Kidney (tissue), 14 donors: ENCODE measurements around the gene KRTAP7-1. TPM values are rescaled to one million over a fixed set of nuclear protein-coding genes. Genes with fewer than 3 reads are reported as not detected.

Experiments
- DNase-seq, 5 donors: peaks; one replicate each; pipeline ENCODE4 v3.0.0-alpha.2; 2013 to 2020
- FAIRE-seq: peaks from 2 replicates; lab custom pipeline; 2012; peaks lifted over from hg19 to GRCh38; lab: Jason Lieb, UNC
- H3K27ac ChIP-seq, 2 donors: one replicate each; pipeline ENCODE4 v1.7.0; 2013; ENCODE audit warnings: low read depth in 2 of 2, low read length in 2 of 2, inconsistent platforms in 1 of 2
- H3K27me3 ChIP-seq: one replicate; pipeline ENCODE4 v1.7.1; 2013; ENCODE audit warnings: low read length, inconsistent platforms; ENCODE audit not compliant: control insufficient read depth, insufficient read depth
- H3K36me3 ChIP-seq, 3 donors: one replicate each; pipeline versions ENCODE4 v1.7.0 to v1.7.1; 2013; ENCODE audit warnings: low read length in 3 of 3, control low read depth in 1 of 3, inconsistent platforms in 1 of 3; ENCODE audit not compliant: insufficient read depth in 3 of 3, control insufficient read depth in 2 of 3
- H3K4me1 ChIP-seq, 3 donors: one replicate each; pipeline versions ENCODE4 v1.7.0 to v1.7.1; 2013; ENCODE audit warnings: low read length in 3 of 3, inconsistent platforms in 1 of 3, low read depth in 1 of 3; ENCODE audit not compliant: control insufficient read depth in 2 of 3, insufficient read depth in 2 of 3
- H3K4me3 ChIP-seq, 3 donors: one replicate each; pipeline versions ENCODE4 v1.7.0 to v1.8.1; 2013; ENCODE audit warnings: low read length in 3 of 3, control low read depth in 1 of 3, inconsistent platforms in 1 of 3
- H3K9ac ChIP-seq, 3 donors: one replicate each; pipeline versions ENCODE4 v1.7.0 to v1.7.1; 2013; ENCODE audit warnings: low read length in 3 of 3, control low read depth in 1 of 3, inconsistent platforms in 1 of 3
- H3K9me3 ChIP-seq, 3 donors: one replicate each; pipeline versions ENCODE4 v1.7.0 to v1.7.1; 2013; ENCODE audit warnings: low read length in 3 of 3, control low read depth in 1 of 3, inconsistent platforms in 1 of 3; ENCODE audit not compliant: control insufficient read depth in 2 of 3, insufficient read depth in 1 of 3
- intact Hi-C: fragments of 100-400 bp; cut with DNase I; formaldehyde crosslinking; loops from one replicate; pipeline ENCODE4 v1.11.1; 2022
- polyA plus RNA-seq: library from polyadenylated mRNA; stranded (reverse); fragments of 350-450 nt; fragmentation: Illumina TruSeq; extraction: RNeasy Lipid Tissue Mini Kit (QIAGEN cat#74804); gene quantifications from one replicate; pipeline ENCODE4 v1.2.3, GENCODE V29; 2014; ENCODE audit warnings: low read depth, low replicate concordance; ENCODE audit not compliant: insufficient read depth
- total RNA-seq: library from RNA; stranded (reverse); fragmentation: NEBNext Ultra II Directional; extraction: Animal tissue kit (Norgen Biotek cat#: 25700); gene quantifications from one replicate; pipeline ENCODE4 v1.2.1, GENCODE V29; 2021
- TF ChIP-seq, protein P1 (sequence below): IDR thresholded peaks from 3 replicates; pipeline ENCODE4 v1.5.1; 2012; ENCODE audit warnings: mild to moderate bottlenecking, moderate library complexity, borderline replicate concordance; ENCODE audit not compliant: insufficient read depth; ENCODE audit errors: extremely low read depth
- donor health status: control.
- donor health status: control.
- donor health status: control.
- donor health status: control.
- donor health status: control.
- donor health status: DM: yes; HTN: yes; CAD: no.
- donor health status: Normal renal cell carcinoma (clear cell type).

Gene KRTAP7-1
- total and polyA plus RNA-seq, 2 donors from 2014 or later: not detected

DNA sequence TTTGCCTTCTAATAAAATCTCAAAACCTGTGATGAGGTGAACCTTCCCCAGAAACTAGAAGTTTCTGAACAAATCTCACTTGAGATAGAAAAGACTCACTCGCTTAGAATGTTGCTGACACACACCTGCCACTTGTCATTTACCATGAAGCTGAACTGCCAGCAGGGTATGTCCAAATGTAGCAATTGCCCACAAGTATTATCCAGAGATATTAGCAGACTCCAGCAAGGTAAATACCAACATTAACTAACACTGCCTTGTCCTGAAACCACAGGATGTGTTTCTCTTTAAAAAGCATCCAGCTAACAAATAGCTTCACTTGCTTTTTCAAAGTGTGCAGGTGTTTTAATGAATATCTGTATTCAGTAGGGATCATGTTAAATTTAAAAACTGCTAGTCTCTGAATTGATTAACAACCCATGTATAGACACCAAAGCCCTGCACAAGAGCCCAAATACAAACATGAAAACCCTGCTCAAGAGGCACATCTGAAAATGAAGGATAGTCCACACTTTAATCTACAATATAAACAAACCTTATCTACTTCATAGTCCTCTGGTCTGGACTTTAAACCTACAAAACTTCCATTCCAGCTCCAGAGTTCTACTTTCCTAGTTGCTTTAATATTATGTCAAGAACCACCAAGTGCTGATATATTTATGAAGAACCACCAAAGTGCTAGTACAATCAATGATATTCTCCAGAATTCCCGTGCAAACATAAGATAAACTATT, 35.8 kb downstream of the KRTAP7-1 start:
- Histone ChIP-seq H3K9ac (no peak overlapping the region), H3K9me3 (peaks cover 0 to 4% (median 0%) of the 10 kb centered on the region in 3 donors), H3K4me1 (no peaks in the 10 kb centered on the region), H3K36me3 (no peaks in the 10 kb centered on the region), H3K4me3 (no peak overlapping the region), H3K27ac (no peak overlapping the region), H3K27me3 (no peaks in the 10 kb centered on the region)
- intact Hi-C loops: no loop called here
- FAIRE-seq: no peak
- DNase-seq: no peak
- TF ChIP-seq, protein P1, sequence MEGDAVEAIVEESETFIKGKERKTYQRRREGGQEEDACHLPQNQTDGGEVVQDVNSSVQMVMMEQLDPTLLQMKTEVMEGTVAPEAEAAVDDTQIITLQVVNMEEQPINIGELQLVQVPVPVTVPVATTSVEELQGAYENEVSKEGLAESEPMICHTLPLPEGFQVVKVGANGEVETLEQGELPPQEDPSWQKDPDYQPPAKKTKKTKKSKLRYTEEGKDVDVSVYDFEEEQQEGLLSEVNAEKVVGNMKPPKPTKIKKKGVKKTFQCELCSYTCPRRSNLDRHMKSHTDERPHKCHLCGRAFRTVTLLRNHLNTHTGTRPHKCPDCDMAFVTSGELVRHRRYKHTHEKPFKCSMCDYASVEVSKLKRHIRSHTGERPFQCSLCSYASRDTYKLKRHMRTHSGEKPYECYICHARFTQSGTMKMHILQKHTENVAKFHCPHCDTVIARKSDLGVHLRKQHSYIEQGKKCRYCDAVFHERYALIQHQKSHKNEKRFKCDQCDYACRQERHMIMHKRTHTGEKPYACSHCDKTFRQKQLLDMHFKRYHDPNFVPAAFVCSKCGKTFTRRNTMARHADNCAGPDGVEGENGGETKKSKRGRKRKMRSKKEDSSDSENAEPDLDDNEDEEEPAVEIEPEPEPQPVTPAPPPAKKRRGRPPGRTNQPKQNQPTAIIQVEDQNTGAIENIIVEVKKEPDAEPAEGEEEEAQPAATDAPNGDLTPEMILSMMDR: no peak

DNA sequence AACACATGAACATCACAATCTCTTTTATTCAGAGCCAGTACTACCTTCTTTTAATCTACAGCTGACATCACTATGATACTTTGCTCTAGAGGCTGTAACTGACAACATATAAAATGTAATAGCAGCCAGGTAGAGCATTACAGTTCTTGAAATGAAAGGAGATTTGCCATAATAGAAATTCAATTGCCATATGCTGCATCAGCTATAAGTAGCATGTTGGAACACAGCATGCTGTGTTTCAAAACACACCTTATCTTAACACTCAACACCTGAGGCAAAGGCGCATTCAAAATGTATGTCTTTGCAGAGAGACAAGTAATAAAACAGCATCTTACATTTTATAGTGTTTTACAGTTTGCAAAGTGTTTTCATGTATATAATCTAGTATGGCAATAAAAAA, 50.3 kb downstream of the KRTAP7-1 start:
- DNase-seq (no peak), FAIRE-seq (no peak)
- Histone ChIP-seq H3K9ac (no peak overlapping the region), H3K4me3 (no peak overlapping the region), H3K27ac (no peak overlapping the region), H3K4me1 (no peaks in the 10 kb centered on the region), H3K27me3 (no peaks in the 10 kb centered on the region), H3K9me3 (peaks cover 0 to 8% (median 0%) of the 10 kb centered on the region in 3 donors), H3K36me3 (no peaks in the 10 kb centered on the region)
- intact Hi-C loops: no loop called here
- TF ChIP-seq, protein P1: no peak

Other genes starting within 250 kb of the KRTAP7-1 start
- gene KRTAP22-2, start 239.4 kb downstream of the KRTAP7-1 start, total RNA-seq: not detected
- not detected for gene KRTAP22-2, start 239.4 kb downstream of the KRTAP7-1 start, polyA plus RNA-seq
- not detected for gene KRTAP6-3, start 237.3 kb downstream of the KRTAP7-1 start, total RNA-seq
- not detected for gene KRTAP6-3, start 237.3 kb downstream of the KRTAP7-1 start, polyA plus RNA-seq
- gene KRTAP6-2, start 230.9 kb downstream of the KRTAP7-1 start, total RNA-seq: not detected
- not detected for gene KRTAP6-2, start 230.9 kb downstream of the KRTAP7-1 start, polyA plus RNA-seq
- not detected for gene KRTAP22-1, start 228.7 kb downstream of the KRTAP7-1 start, total RNA-seq
- gene KRTAP22-1, start 228.7 kb downstream of the KRTAP7-1 start, polyA plus RNA-seq: not detected
- not detected for gene KRTAP6-1, start 215.8 kb downstream of the KRTAP7-1 start, total RNA-seq
- gene KRTAP6-1, start 215.8 kb downstream of the KRTAP7-1 start, polyA plus RNA-seq: not detected
- not detected for gene KRTAP20-1, start 213.3 kb downstream of the KRTAP7-1 start, total RNA-seq
- not detected for gene KRTAP20-1, start 213.3 kb downstream of the KRTAP7-1 start, polyA plus RNA-seq
- not detected for gene KRTAP20-4, start 209.1 kb downstream of the KRTAP7-1 start, total RNA-seq
- not detected for gene KRTAP20-4, start 209.1 kb downstream of the KRTAP7-1 start, polyA plus RNA-seq
- gene KRTAP20-2, start 194.6 kb downstream of the KRTAP7-1 start, total RNA-seq: not detected
- not detected for gene KRTAP20-2, start 194.6 kb downstream of the KRTAP7-1 start, polyA plus RNA-seq
- gene KRTAP20-3, start 186.9 kb downstream of the KRTAP7-1 start, total RNA-seq: not detected
- gene KRTAP20-3, start 186.9 kb downstream of the KRTAP7-1 start, polyA plus RNA-seq: not detected
- gene KRTAP21-3, start 111.0 kb downstream of the KRTAP7-1 start, total RNA-seq: not detected
- not detected for gene KRTAP21-3, start 111.0 kb downstream of the KRTAP7-1 start, polyA plus RNA-seq
- gene KRTAP21-2, start 82.5 kb downstream of the KRTAP7-1 start, total RNA-seq: not detected
- gene KRTAP21-2, start 82.5 kb downstream of the KRTAP7-1 start, polyA plus RNA-seq: not detected
- not detected for gene KRTAP21-1, start 74.3 kb downstream of the KRTAP7-1 start, total RNA-seq
- gene KRTAP21-1, start 74.3 kb downstream of the KRTAP7-1 start, polyA plus RNA-seq: not detected
- gene KRTAP8-1, start 16.5 kb downstream of the KRTAP7-1 start, total RNA-seq: not detected
- gene KRTAP8-1, start 16.5 kb downstream of the KRTAP7-1 start, polyA plus RNA-seq: not detected
- not detected for gene KRTAP11-1, start 51.8 kb upstream of the KRTAP7-1 start, total RNA-seq
- gene KRTAP11-1, start 51.8 kb upstream of the KRTAP7-1 start, polyA plus RNA-seq: not detected
- not detected for gene KRTAP19-8, start 208.7 kb upstream of the KRTAP7-1 start, total RNA-seq
- not detected for gene KRTAP19-8, start 208.7 kb upstream of the KRTAP7-1 start, polyA plus RNA-seq